LNCAP (cell line): ENCODE measurements around the gene RARG.

Experiments
- TF ChIP-seq, protein P1 (sequence below): fragments of 450-650 bp; IDR thresholded peaks from 2 replicates; pipeline ENCODE4 v1.5.1; 2017; ENCODE audit warnings: mild to moderate bottlenecking

Gene RARG

DNA sequence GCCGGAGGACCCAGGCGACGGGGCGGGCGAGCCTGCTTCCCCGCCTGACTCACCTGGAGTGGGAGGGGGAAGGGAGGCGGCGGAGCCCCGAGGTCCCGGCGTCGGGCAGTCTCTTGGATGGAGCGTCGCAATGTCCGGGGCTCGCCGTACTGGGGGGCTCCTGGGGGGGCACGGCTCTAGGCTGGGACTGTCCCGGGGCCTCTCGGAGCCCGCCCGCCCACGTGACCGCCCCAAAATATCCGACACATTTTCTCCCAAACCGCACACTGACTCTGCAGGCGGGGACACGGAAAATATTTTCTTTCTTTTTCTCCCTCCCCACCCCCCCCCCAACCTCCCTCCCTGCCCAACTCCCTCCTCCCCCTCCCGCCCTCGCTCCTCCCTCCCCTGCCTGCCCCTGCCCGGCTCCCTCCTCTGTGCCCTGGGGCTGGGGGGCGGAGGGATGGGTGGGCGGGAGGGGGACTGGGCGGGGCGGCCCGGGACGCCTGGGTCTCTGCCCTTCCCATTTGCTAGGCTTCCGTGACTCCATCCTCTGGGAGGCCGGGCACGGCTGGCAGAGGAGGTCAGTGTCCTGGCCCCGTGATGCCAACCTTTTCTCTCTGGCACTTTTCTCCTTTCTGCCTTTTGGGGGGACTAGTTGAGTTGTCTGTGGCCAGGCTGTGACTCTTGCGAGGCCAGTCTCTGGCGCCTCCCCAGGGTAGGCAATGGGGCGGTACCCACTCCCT, at the start of gene RARG:
RARG (minus strand) TSS at position 289 of the 725 bp plus-strand sequence. CDS start 4,664 bp downstream, outside the sequence.
- TF ChIP-seq, protein P1, sequence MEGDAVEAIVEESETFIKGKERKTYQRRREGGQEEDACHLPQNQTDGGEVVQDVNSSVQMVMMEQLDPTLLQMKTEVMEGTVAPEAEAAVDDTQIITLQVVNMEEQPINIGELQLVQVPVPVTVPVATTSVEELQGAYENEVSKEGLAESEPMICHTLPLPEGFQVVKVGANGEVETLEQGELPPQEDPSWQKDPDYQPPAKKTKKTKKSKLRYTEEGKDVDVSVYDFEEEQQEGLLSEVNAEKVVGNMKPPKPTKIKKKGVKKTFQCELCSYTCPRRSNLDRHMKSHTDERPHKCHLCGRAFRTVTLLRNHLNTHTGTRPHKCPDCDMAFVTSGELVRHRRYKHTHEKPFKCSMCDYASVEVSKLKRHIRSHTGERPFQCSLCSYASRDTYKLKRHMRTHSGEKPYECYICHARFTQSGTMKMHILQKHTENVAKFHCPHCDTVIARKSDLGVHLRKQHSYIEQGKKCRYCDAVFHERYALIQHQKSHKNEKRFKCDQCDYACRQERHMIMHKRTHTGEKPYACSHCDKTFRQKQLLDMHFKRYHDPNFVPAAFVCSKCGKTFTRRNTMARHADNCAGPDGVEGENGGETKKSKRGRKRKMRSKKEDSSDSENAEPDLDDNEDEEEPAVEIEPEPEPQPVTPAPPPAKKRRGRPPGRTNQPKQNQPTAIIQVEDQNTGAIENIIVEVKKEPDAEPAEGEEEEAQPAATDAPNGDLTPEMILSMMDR: no peak

DNA sequence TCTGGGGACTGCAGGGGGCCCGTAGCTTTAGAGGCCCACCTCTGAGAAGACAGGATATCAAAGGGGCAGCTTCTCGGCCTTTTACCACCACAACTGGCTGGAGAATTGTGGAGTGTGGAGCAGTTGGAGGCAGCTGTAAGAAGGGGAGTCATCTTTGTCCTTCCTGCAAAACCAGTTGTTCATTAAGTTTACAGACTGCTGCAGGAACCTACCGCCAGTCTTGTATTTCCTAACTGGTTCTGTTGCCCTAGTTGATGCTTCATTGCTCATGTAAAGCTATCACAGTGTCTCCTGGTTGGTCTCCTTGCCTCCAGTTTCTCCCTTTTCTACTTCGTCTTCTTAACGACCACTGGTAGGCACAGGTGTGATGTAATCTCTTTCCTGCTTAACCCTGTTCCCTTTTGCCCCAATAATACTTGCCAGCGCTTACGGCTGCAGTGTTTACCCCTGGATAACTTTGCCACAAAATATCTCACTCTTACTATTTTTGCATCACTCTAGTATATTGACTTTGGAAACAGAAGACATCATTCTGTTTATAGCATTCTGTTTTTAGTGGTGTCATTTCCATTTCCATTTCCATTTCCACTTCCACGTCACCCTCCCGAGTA, 48.0 kb upstream of the RARG start:
- TF ChIP-seq, protein P1: no peak

DNA sequence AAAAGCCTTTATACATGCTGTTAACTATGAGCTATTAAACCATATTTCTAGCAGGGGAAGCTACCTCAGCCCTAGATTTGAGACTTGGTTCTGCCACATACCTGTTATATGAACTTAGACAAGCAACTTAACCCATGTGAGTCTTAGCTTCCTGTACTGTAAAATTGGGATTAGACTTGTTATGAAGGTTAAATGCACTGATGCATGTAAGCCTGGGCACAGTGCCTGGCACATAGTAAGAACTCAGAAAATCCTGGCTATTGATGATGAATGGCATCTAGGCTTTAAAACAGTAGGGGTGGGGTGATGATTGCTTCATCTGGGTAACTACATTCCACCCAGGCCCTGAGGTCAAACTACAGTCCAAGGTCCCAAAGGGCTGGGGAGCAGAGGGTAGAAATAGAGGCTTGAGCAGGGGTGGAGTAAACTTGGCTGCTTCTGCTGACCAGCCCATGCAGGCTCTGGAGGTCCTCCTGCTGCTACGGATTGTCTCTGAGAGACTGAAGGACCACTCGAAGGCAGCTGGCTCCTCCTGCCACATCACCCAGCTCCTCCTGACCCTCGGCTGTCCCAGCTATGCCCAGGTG, 47.4 kb upstream of the RARG start:
- TF ChIP-seq, protein P1: no peak

DNA sequence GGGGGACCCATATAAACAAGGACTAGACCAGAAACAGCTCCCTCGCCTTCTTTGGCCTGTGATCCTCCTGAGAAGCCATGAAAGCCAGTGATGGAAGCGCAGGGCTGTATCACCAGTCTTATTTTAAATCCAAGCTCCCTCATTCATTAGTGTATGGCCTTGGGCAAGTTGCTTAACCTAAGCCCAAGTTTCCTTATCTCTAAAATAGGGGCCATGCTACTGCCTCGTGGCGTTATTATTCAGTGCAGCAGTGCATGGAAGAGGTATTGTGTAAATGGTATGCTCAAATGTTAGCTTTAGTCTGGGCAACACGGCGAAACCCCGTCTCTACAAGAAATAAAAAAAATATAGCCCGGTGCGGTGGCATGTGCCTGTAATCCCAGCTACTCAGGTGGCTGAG, 46.0 kb upstream of the RARG start:
- TF ChIP-seq, protein P1: no peak

DNA sequence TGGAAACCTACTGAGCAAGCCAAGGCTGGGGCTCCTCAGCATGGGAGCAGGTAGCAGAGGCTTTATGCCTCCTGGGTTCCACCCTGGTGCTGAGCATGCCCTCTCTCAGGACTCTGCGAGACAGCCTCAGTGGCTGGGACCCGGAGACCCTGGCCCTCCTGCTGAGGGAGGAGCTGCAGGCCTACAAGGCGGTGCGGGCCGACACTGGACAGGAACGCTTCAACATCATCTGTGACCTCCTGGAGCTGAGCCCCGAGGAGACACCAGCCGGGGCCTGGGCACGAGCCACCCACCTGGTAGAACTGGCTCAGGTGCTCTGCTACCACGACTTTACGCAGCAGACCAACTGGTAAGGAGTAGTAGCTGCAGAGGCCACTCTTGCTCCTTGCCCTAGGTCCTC, 44.5 kb upstream of the RARG start:
- TF ChIP-seq, protein P1: no peak

DNA sequence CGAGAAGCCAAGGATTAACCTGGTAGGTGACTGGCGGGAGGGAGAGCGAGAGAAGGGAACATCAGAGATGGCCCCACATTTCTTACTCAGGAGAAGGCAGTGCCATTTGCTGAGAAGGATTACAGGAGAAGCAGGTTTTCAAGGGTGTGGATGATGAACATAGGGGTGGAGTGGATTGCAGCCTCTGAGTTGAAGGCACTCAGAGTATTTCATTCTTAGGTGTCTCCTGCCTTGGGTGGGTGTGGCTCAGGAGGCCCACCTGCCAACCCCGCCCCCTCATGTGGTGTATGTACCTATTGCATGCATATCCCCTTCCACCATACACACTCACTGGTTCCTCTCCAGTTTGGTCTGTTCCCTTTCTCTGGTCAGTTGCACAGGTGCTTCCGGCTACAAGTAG, 42.4 kb upstream of the RARG start:
- TF ChIP-seq, protein P1: no peak

DNA sequence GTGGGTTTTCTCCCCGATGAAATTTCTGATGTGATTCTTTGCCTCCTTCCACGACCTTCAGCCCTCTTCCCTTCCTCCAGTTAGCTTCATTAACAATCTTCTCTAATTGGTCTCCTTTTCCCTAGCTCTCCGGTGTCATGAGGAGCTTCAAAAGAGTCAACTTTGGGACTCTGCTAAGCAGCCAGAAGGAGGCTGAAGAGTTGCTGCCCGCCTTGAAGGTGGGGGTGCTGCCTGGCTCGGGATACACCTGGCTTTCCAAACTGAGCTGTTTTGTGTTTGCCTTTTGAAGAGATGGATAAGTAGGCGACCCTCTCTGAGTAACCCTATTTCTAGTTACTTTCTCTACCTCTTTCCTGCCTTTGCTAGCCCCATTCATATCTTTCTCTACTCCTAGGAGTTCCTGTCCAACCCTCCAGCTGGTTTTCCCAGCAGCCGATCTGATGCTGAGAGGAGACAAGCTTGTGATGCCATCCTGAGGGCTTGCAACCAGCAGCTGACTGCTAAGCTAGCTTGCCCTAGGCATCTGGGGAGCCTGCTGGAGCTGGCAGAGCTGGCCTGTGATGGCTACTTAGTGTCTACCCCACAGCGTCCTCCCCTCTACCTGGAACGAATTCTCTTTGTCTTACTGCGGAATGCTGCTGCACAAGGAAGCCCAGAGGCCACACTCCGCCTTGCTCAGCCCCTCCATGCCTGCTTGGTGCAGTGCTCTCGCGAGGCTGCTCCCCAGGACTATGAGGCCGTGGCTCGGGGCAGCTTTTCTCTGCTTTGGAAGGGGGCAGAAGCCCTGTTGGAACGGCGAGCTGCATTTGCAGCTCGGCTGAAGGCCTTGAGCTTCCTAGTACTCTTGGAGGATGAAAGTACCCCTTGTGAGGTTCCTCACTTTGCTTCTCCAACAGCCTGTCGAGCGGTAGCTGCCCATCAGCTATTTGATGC, 36.9 kb upstream of the RARG start:
- TF ChIP-seq, protein P1: no peak
